Measurements from ENCODE around the gene ETF1. TPM values are rescaled to one million over a fixed set of nuclear protein-coding genes. Genes with fewer than 3 reads are reported as not detected.
"Not testable (repeated sequence)": the region's sequence is repeated elsewhere in the genome, so short reads cannot be mapped to it uniquely, and the experiment has no call there.

Gene ETF1
- total RNA-seq, 2 donors from 2014 or later = 106 to 111 TPM

- peaks cover 3 to 23% of the 10 kb centered on the region in 2 donors for H3K36me3 Mint-ChIP-seq (ENCODE audit: insufficient read depth in 2 of 2)
- DNase-seq (no peak), ATAC-seq (replicated peaks in 1 of 2) (peak; percentile 11 to 14)
- no peaks in the 10 kb centered on the region for H3K9me3 Mint-ChIP-seq
- peak overlapping the region; percentile 16 for H3K27ac Mint-ChIP-seq
- H3K4me3 Mint-ChIP-seq = no peak overlapping the region
- peaks cover 68% of the 10 kb centered on the region for H3K4me1 Mint-ChIP-seq (ENCODE audit: low read depth)
- H3K27me3 Mint-ChIP-seq (ENCODE audit: low read depth) = no peaks in the 10 kb centered on the region
Measured at GRCh38 chr5:138536215-138536614, 6.8 kb downstream of the ETF1 start.

GRCh38 chr5:138533973-138534941, 8.8 kb downstream of the ETF1 start:
- peaks cover 65% of the 10 kb centered on the region for H3K4me1 Mint-ChIP-seq (ENCODE audit: low read depth)
- H3K4me3 Mint-ChIP-seq = no peak overlapping the region
- no peak for DNase-seq
- H3K9me3 Mint-ChIP-seq = no peaks in the 10 kb centered on the region
- no peak for ATAC-seq (replicated peaks in 1 of 2)
- no peaks in the 10 kb centered on the region for H3K27me3 Mint-ChIP-seq (ENCODE audit: low read depth)
- H3K36me3 Mint-ChIP-seq (ENCODE audit: insufficient read depth in 2 of 2) = peaks cover 3 to 22% of the 10 kb centered on the region in 2 donors
- peak overlapping the region; percentile 51 for H3K27ac Mint-ChIP-seq

- ATAC-seq (replicated peaks in 1 of 2) (no peak), DNase-seq (no peak)
- H3K27ac Mint-ChIP-seq = no peak overlapping the region
- H3K36me3 Mint-ChIP-seq (ENCODE audit: insufficient read depth in 2 of 2) = peaks cover 0 to 17% of the 10 kb centered on the region in 2 donors
- H3K4me1 Mint-ChIP-seq (ENCODE audit: low read depth) = peaks cover 59% of the 10 kb centered on the region
- H3K4me3 Mint-ChIP-seq = no peak overlapping the region
- no peaks in the 10 kb centered on the region for H3K9me3 Mint-ChIP-seq
- H3K27me3 Mint-ChIP-seq (ENCODE audit: low read depth) = no peaks in the 10 kb centered on the region
Measured at GRCh38 chr5:138529812-138530211, 13.2 kb downstream of the ETF1 start.

DNA sequence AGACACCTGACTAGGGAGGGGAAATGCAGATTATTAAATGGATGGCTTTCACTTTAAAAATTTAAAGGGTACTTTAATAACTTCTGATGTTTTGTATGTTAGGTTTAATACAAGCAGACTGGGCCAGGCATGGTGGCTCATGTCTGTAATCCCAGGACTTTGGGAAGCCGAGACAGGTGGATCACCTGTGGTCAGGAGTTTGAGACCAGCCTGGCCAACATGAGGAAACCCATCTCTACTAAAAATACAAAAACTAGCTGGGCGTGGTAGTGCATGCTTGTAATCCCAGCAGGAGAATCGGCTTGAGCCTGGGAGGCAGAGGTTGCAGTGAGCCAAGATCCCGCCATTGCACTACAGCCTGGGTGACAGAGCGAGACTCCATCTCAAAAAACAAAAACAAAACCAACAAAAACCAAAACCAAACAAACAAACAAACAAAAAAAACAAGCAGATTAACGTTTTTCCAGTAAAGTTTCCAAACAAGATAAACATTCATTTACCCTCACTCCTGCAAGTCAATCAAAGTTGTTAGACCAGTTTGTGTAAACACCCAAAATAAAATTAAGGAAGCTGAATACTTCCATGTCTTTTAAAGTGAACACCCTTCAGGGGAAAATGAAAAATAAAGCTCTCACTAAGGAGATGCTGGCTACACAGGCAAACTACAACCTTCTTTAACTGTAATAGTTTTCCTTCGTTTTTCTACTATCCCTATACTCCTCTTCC, 14.1 kb downstream of the ETF1 start:
- H3K4me3 Mint-ChIP-seq = no peak overlapping the region
- H3K27me3 Mint-ChIP-seq (ENCODE audit: low read depth) = no peaks in the 10 kb centered on the region
- H3K36me3 Mint-ChIP-seq (ENCODE audit: insufficient read depth in 2 of 2) = peaks cover 0 to 18% of the 10 kb centered on the region in 2 donors

DNA sequence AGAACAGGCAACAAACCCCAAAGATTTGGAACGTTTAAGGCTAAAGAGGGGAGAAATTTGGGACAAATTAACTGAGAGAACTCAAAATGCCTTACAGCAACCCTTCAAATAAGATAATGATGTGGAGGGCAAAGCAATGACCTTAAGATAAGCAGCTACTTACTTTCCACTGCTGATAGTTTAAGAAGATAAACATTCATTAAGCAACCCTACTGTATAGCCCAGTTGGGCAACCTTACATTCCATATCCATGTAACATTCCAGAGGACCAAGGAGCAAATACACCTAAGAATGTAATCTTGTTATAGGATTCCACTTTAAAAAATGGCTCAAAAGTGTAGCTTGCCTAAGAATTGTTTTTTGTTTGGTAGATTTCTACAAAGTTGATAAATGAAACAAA, 14.8 kb downstream of the ETF1 start:
- peaks cover 57% of the 10 kb centered on the region for H3K4me1 Mint-ChIP-seq (ENCODE audit: low read depth)
- peaks cover 0 to 21% of the 10 kb centered on the region in 2 donors for H3K36me3 Mint-ChIP-seq (ENCODE audit: insufficient read depth in 2 of 2)
- H3K27me3 Mint-ChIP-seq (ENCODE audit: low read depth) = no peaks in the 10 kb centered on the region
- DNase-seq (no peak), ATAC-seq (replicated peaks in 1 of 2) (no peak)
- H3K27ac Mint-ChIP-seq = no peak overlapping the region
- no peaks in the 10 kb centered on the region for H3K9me3 Mint-ChIP-seq
- H3K4me3 Mint-ChIP-seq = no peak overlapping the region

More for the DNA sequence above, 14.1 kb downstream of the ETF1 start:
- Mint-ChIP-seq H3K4me1 (ENCODE audit: low read depth) (peaks cover 53% of the 10 kb centered on the region), H3K9me3 (no peaks in the 10 kb centered on the region), H3K27ac (peak overlapping the region; percentile 21)
- DNase-seq (no peak), ATAC-seq (replicated peaks in 1 of 2) (no peak)

DNA sequence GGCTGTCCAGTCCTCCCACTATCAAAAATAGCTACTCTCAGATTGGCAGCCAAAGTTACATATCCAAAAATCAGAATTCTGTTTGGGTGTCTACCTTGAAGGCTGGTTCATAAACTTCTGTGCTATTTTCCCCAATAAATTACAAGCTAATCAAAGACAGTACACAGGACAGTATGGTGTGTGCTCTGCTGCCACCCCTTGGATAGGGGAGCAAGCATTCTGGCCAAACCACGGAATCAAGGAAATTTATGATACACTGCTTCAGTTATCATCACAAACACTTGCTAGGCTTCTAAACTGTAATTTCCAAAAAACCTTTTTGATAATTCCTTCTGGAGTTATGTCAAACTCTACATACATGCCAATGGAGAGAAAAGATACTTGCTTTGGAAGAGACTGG, 15.9 kb downstream of the ETF1 start:
- no peaks in the 10 kb centered on the region for H3K9me3 Mint-ChIP-seq
- peaks cover 0 to 20% of the 10 kb centered on the region in 2 donors for H3K36me3 Mint-ChIP-seq (ENCODE audit: insufficient read depth in 2 of 2)
- no peak overlapping the region for H3K4me3 Mint-ChIP-seq
- DNase-seq = no peak
- no peaks in the 10 kb centered on the region for H3K27me3 Mint-ChIP-seq (ENCODE audit: low read depth)
- H3K4me1 Mint-ChIP-seq (ENCODE audit: low read depth) = peaks cover 56% of the 10 kb centered on the region
- ATAC-seq (replicated peaks in 1 of 2) = no peak
- H3K27ac Mint-ChIP-seq = peak overlapping the region; percentile 35

- peak overlapping the region; percentile 4 for H3K27ac Mint-ChIP-seq
- no peak for ATAC-seq (replicated peaks in 1 of 2)
- H3K4me3 Mint-ChIP-seq = no peak overlapping the region
- peaks cover 4 to 14% of the 10 kb centered on the region in 2 donors for H3K36me3 Mint-ChIP-seq (ENCODE audit: insufficient read depth in 2 of 2)
- DNase-seq = no peak
- peaks cover 33% of the 10 kb centered on the region for H3K4me1 Mint-ChIP-seq (ENCODE audit: low read depth)
- H3K9me3 Mint-ChIP-seq = no peaks in the 10 kb centered on the region
- H3K27me3 Mint-ChIP-seq (ENCODE audit: low read depth) = no peaks in the 10 kb centered on the region
Measured at GRCh38 chr5:138523406-138523805, 19.6 kb downstream of the ETF1 start.

DNA sequence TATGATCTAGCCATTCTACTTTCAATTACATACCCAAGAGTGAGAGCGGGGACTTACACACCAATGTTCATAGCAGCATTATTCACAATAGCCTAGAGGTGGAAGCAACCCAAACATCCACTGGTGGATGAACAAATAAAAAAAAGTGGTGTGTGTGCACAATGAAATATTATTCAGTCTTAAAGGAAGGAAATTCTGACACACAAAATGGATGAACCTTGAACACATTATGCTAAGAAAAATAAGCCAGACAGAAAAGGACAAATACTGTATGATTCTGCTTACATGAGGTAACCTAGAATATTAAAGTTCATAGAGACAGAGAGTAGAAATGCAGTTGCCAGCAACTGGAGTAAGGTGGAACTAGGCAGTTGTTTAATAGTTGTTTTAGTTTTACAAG, 22.1 kb downstream of the ETF1 start:
- Mint-ChIP-seq H3K4me3 (no peak overlapping the region), H3K36me3 (ENCODE audit: insufficient read depth in 2 of 2) (peaks cover 6 to 24% of the 10 kb centered on the region in 2 donors), H3K27me3 (ENCODE audit: low read depth) (no peaks in the 10 kb centered on the region), H3K4me1 (ENCODE audit: low read depth) (peaks cover 19% of the 10 kb centered on the region), H3K9me3 (no peaks in the 10 kb centered on the region), H3K27ac (peak overlapping the region; percentile 26)
- DNase-seq (no peak), ATAC-seq (replicated peaks in 1 of 2) (no peak)

GRCh38 chr5:138517437-138517836, 25.6 kb downstream of the ETF1 start:
- ATAC-seq (replicated peaks in 1 of 2) = no peak
- peaks cover 6 to 31% of the 10 kb centered on the region in 2 donors for H3K36me3 Mint-ChIP-seq (ENCODE audit: insufficient read depth in 2 of 2)

DNA sequence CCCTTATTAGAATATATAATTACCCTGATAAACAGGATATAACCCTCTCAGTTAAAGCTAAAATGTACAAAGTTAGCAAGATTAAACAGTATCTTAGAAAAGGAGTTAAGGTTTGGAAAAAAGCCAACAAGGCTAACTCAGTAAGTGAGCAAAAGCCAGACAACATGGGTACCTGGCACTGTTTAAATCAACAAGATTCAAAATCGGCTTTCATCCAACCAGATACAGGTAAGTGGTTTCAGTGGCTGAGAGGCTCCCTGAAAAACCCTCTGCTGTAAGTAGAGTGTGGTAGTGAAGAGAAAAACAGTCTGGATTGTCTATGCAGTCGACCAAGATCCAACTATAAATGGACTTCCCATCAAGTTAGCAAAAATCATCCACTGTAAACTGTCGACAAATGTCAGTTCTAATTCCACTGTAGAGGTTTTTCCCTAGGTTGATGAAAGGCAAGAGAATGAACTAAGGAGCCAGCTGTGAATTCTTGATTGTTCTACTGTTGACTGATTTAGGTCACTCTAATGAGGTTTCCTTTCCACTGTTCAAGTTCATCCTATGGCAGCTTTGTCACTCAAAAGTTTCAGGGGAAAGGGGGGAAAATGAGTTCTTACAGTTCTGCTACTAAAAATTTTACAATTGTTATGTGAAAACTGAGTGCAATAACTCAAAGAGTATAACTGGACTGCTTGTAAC, 27.3 kb downstream of the ETF1 start:
- ATAC-seq (replicated peaks in 1 of 2) (no peak), DNase-seq (no peak)
- H3K36me3 Mint-ChIP-seq (ENCODE audit: insufficient read depth in 2 of 2) = peaks cover 8 to 37% of the 10 kb centered on the region in 2 donors
- no peak overlapping the region for H3K27ac Mint-ChIP-seq
- H3K27me3 Mint-ChIP-seq (ENCODE audit: low read depth) = no peaks in the 10 kb centered on the region
- no peak overlapping the region for H3K4me3 Mint-ChIP-seq
- H3K4me1 Mint-ChIP-seq (ENCODE audit: low read depth) = peaks cover 4% of the 10 kb centered on the region
- H3K9me3 Mint-ChIP-seq = no peaks in the 10 kb centered on the region

More at GRCh38 chr5:138517437-138517836, 25.6 kb downstream of the ETF1 start:
- H3K27me3 Mint-ChIP-seq (ENCODE audit: low read depth) = no peaks in the 10 kb centered on the region
- no peak for DNase-seq
- H3K4me3 Mint-ChIP-seq = no peak overlapping the region
- peak overlapping the region; percentile 38 for H3K27ac Mint-ChIP-seq
- peaks cover 8% of the 10 kb centered on the region for H3K4me1 Mint-ChIP-seq (ENCODE audit: low read depth)
- no peaks in the 10 kb centered on the region for H3K9me3 Mint-ChIP-seq

- H3K4me3 Mint-ChIP-seq = no peak overlapping the region
- no peaks in the 10 kb centered on the region for H3K9me3 Mint-ChIP-seq
- DNase-seq (no peak), ATAC-seq (replicated peaks in 1 of 2) (no peak)
- H3K27ac Mint-ChIP-seq = peak overlapping the region; percentile 26
- H3K27me3 Mint-ChIP-seq (ENCODE audit: low read depth) = no peaks in the 10 kb centered on the region
- H3K4me1 Mint-ChIP-seq (ENCODE audit: low read depth) = no peaks in the 10 kb centered on the region
- H3K36me3 Mint-ChIP-seq (ENCODE audit: insufficient read depth in 2 of 2) = peaks cover 11 to 44% of the 10 kb centered on the region in 2 donors
Measured at GRCh38 chr5:138514021-138514420, 29.0 kb downstream of the ETF1 start.

DNA sequence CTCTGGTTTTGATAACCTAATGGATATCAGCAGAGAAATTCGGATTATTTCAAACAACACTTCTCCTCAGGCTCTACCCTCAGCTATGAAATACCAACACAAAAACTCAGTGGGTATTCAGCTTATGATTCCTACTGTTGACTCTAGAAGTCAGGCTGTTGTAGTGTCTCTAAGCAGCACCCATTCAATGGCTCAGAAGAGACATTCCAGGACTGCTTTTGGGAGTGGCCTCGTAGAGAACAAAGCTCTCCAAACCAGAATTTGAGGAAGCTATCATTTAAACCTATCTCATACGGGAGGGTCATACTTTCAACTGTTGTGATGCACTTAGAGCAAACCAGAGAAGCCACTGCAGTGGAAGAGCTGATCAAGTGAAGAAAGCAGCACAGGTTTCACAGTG, 34.1 kb downstream of the ETF1 start:
- H3K36me3 Mint-ChIP-seq (ENCODE audit: insufficient read depth in 2 of 2) = peaks cover 9 to 35% of the 10 kb centered on the region in 2 donors

GRCh38 chr5:138507485-138507884, 35.6 kb downstream of the ETF1 start:
- H3K36me3 Mint-ChIP-seq (ENCODE audit: insufficient read depth in 2 of 2) = peaks cover 9 to 26% of the 10 kb centered on the region in 2 donors
- not testable (repeated sequence) for H3K27me3 Mint-ChIP-seq (ENCODE audit: low read depth); H3K27ac Mint-ChIP-seq; ATAC-seq (replicated peaks in 1 of 2); H3K9me3 Mint-ChIP-seq; H3K4me1 Mint-ChIP-seq (ENCODE audit: low read depth); DNase-seq; H3K4me3 Mint-ChIP-seq

More for the DNA sequence above, 34.1 kb downstream of the ETF1 start:
- DNase-seq (no peak), ATAC-seq (replicated peaks in 1 of 2) (no peak)
- no peaks in the 10 kb centered on the region for H3K27me3 Mint-ChIP-seq (ENCODE audit: low read depth)
- no peak overlapping the region for H3K4me3 Mint-ChIP-seq
- no peaks in the 10 kb centered on the region for H3K4me1 Mint-ChIP-seq (ENCODE audit: low read depth)
- H3K27ac Mint-ChIP-seq = no peak overlapping the region
- H3K9me3 Mint-ChIP-seq = no peaks in the 10 kb centered on the region
